ENCODE results near the gene MTF1.
"Not testable (repeated sequence)": the region's sequence is repeated elsewhere in the genome, so short reads cannot be mapped to it uniquely, and the experiment has no call there.

MTF1 gene

GRCh38 chr1:37807220-37807554 lies 52.2 kb downstream of the MTF1 start:
- H3K27ac Mint-ChIP-seq, result peak overlapping the region; percentile 83
- no peaks in the 10 kb centered on the region for H3K27me3 Mint-ChIP-seq
- peak overlapping the region; percentile 89 for H3K4me3 Mint-ChIP-seq
- no peaks in the 10 kb centered on the region for H3K9me3 Mint-ChIP-seq
- H3K4me1 Mint-ChIP-seq (ENCODE audit: low read depth), result peaks cover 44% of the 10 kb centered on the region
- H3K36me3 Mint-ChIP-seq (ENCODE audit: low read depth), result peaks cover 53% of the 10 kb centered on the region

GRCh38 chr1:37802439-37802838 lies 57.0 kb downstream of the MTF1 start:
- H3K27ac Mint-ChIP-seq, result no peak overlapping the region
- peaks cover 86% of the 10 kb centered on the region for H3K36me3 Mint-ChIP-seq (ENCODE audit: low read depth)
- H3K9me3 Mint-ChIP-seq, result no peaks in the 10 kb centered on the region

GRCh38 chr1:37797750-37798345 lies 61.5 kb downstream of the MTF1 start:
- H3K27ac Mint-ChIP-seq, result no peak overlapping the region
- peaks cover 26% of the 10 kb centered on the region for H3K4me1 Mint-ChIP-seq (ENCODE audit: low read depth)
- H3K9me3 Mint-ChIP-seq, result no peaks in the 10 kb centered on the region
- H3K27me3 Mint-ChIP-seq, result peaks cover 6% of the 10 kb centered on the region
- no peak overlapping the region for H3K4me3 Mint-ChIP-seq
- peaks cover 40% of the 10 kb centered on the region for H3K36me3 Mint-ChIP-seq (ENCODE audit: low read depth)

More at GRCh38 chr1:37802439-37802838, 57.0 kb downstream of the MTF1 start:
- no peak overlapping the region for H3K4me3 Mint-ChIP-seq
- no peaks in the 10 kb centered on the region for H3K27me3 Mint-ChIP-seq
- peaks cover 22% of the 10 kb centered on the region for H3K4me1 Mint-ChIP-seq (ENCODE audit: low read depth)

- Mint-ChIP-seq H3K27ac (no peak overlapping the region), H3K36me3 (ENCODE audit: low read depth) (peaks cover 22% of the 10 kb centered on the region), H3K4me3 (peak overlapping the region; percentile 63), H3K9me3 (no peaks in the 10 kb centered on the region), H3K4me1 (ENCODE audit: low read depth) (peaks cover 26% of the 10 kb centered on the region), H3K27me3 (peaks cover 27% of the 10 kb centered on the region)
These were observed 63.9 kb downstream of the MTF1 start for GRCh38 chr1:37795340-37796125.

GRCh38 chr1:37794372-37795339 lies 64.7 kb downstream of the MTF1 start:
- H3K27me3 Mint-ChIP-seq, result peaks cover 33% of the 10 kb centered on the region
- H3K4me3 Mint-ChIP-seq, result peak overlapping the region; percentile 63
- no peak overlapping the region for H3K27ac Mint-ChIP-seq
- H3K9me3 Mint-ChIP-seq, result no peaks in the 10 kb centered on the region
- H3K36me3 Mint-ChIP-seq (ENCODE audit: low read depth), result peaks cover 14% of the 10 kb centered on the region
- peaks cover 26% of the 10 kb centered on the region for H3K4me1 Mint-ChIP-seq (ENCODE audit: low read depth)

- Mint-ChIP-seq H3K27me3 (peaks cover 34% of the 10 kb centered on the region), H3K36me3 (ENCODE audit: low read depth) (peaks cover 7% of the 10 kb centered on the region), H3K4me3 (peak within 1 kb of the TSS; percentile 63), H3K4me1 (ENCODE audit: low read depth) (peaks cover 26% of the 10 kb centered on the region), H3K9me3 (no peaks in the 10 kb centered on the region), H3K27ac (no peak within 1 kb of the TSS)
These were observed 65.5 kb downstream of the MTF1 start, which contains the start of gene MANEAL for GRCh38 chr1:37793773-37794371. TSS of gene MANEAL (plus strand) at chr1:37793847. CDS start at chr1:37794183, 336 bp downstream.

GRCh38 chr1:37792943-37793686 lies 66.3 kb downstream of the MTF1 start:
- H3K4me1 Mint-ChIP-seq (ENCODE audit: low read depth), result peaks cover 26% of the 10 kb centered on the region
- H3K27me3 Mint-ChIP-seq, result peaks cover 41% of the 10 kb centered on the region
- H3K27ac Mint-ChIP-seq, result no peak overlapping the region
- no peaks in the 10 kb centered on the region for H3K9me3 Mint-ChIP-seq
- H3K4me3 Mint-ChIP-seq, result peak overlapping the region; percentile 23
- H3K36me3 Mint-ChIP-seq (ENCODE audit: low read depth), result peaks cover 2% of the 10 kb centered on the region

- no peak overlapping the region for H3K27ac Mint-ChIP-seq
- H3K36me3 Mint-ChIP-seq (ENCODE audit: low read depth), result no peaks in the 10 kb centered on the region
- no peaks in the 10 kb centered on the region for H3K9me3 Mint-ChIP-seq
- H3K4me3 Mint-ChIP-seq, result no peak overlapping the region
- H3K4me1 Mint-ChIP-seq (ENCODE audit: low read depth), result peaks cover 2% of the 10 kb centered on the region
- H3K27me3 Mint-ChIP-seq, result peaks cover 25% of the 10 kb centered on the region
These were observed 76.9 kb downstream of the MTF1 start for GRCh38 chr1:37782491-37782890.

GRCh38 chr1:37778654-37779053 lies 80.7 kb downstream of the MTF1 start:
- Mint-ChIP-seq H3K27me3 (peaks cover 11% of the 10 kb centered on the region), H3K4me3 (no peak overlapping the region), H3K9me3 (no peaks in the 10 kb centered on the region), H3K36me3 (ENCODE audit: low read depth) (no peaks in the 10 kb centered on the region), H3K27ac (no peak overlapping the region), H3K4me1 (ENCODE audit: low read depth) (peaks cover 11% of the 10 kb centered on the region)

- no peaks in the 10 kb centered on the region for H3K36me3 Mint-ChIP-seq (ENCODE audit: low read depth)
- H3K27me3 Mint-ChIP-seq, result peaks cover 15% of the 10 kb centered on the region
These were observed 82.4 kb downstream of the MTF1 start for GRCh38 chr1:37776946-37777516.

GRCh38 chr1:37771440-37771839 lies 88.0 kb downstream of the MTF1 start:
- not testable (repeated sequence) for H3K27ac Mint-ChIP-seq; H3K36me3 Mint-ChIP-seq (ENCODE audit: low read depth)
- H3K27me3 Mint-ChIP-seq, result peaks cover 46% of the 10 kb centered on the region

More at GRCh38 chr1:37776946-37777516, 82.4 kb downstream of the MTF1 start:
- Mint-ChIP-seq H3K9me3 (no peaks in the 10 kb centered on the region), H3K27ac (peak overlapping the region; percentile 58), H3K4me1 (ENCODE audit: low read depth) (peaks cover 11% of the 10 kb centered on the region), H3K4me3 (no peak overlapping the region)

GRCh38 chr1:37767488-37767887 lies 91.9 kb downstream of the MTF1 start:
- H3K9me3 Mint-ChIP-seq, result no peaks in the 10 kb centered on the region

More at GRCh38 chr1:37771440-37771839, 88.0 kb downstream of the MTF1 start:
- H3K9me3 Mint-ChIP-seq; H3K4me3 Mint-ChIP-seq; H3K4me1 Mint-ChIP-seq (ENCODE audit: low read depth): not testable (repeated sequence)

GRCh38 chr1:37765916-37766664 lies 93.3 kb downstream of the MTF1 start:
- peaks cover 8% of the 10 kb centered on the region for H3K4me1 Mint-ChIP-seq (ENCODE audit: low read depth)
- H3K36me3 Mint-ChIP-seq (ENCODE audit: low read depth), result no peaks in the 10 kb centered on the region
- H3K4me3 Mint-ChIP-seq, result peak overlapping the region; percentile 48

More at GRCh38 chr1:37767488-37767887, 91.9 kb downstream of the MTF1 start:
- Mint-ChIP-seq H3K4me1 (ENCODE audit: low read depth) (peaks cover 8% of the 10 kb centered on the region), H3K36me3 (ENCODE audit: low read depth) (no peaks in the 10 kb centered on the region), H3K27me3 (peaks cover 80% of the 10 kb centered on the region), H3K4me3 (no peak overlapping the region), H3K27ac (no peak overlapping the region)

More at GRCh38 chr1:37765916-37766664, 93.3 kb downstream of the MTF1 start:
- H3K27ac Mint-ChIP-seq, result no peak overlapping the region
- no peaks in the 10 kb centered on the region for H3K9me3 Mint-ChIP-seq
- peaks cover 86% of the 10 kb centered on the region for H3K27me3 Mint-ChIP-seq

Measured in stimulated activated naive CD8-positive, alpha-beta T cell treated with anti-CD3 and anti-CD28 coated beads, Interleukin-15, Interleukin-2, amounts not matched to agents 100 ng/mL and 50 ng/mL, for 24 hours (primary cell).